Neural progenitor cell (in vitro differentiated cells): ENCODE data around the gene MOB1A.

ENCODE experiments used
- CTCF ChIP-seq: fragments of 200-600 bp; sonication (generic); IDR thresholded peaks from 2 replicates; pipeline ENCODE4 v1.5.1; 2017; ENCODE audit warnings: antibody characterized with exemption, mild to moderate bottlenecking
- EZH2 ChIP-seq: fragments of 200-600 bp; sonication (generic); IDR thresholded peaks from 2 replicates; pipeline ENCODE4 v1.6.1; 2017; ENCODE audit warnings: antibody characterized with exemption, mild to moderate bottlenecking, moderate library complexity
- EZH2phosphoT487 ChIP-seq: fragments of 200-600 bp; sonication (generic); IDR thresholded peaks from 2 replicates; pipeline ENCODE4 v1.6.1; 2017; ENCODE audit warnings: antibody characterized with exemption

GRCh38 chr2:74111380-74111779, 67.3 kb downstream of the MOB1A start:
- no peak for TF ChIP-seq EZH2phosphoT487
- TF ChIP-seq CTCF, result no peak
- TF ChIP-seq EZH2, result no peak
